H7 (cell line): Measurements from ENCODE around the gene SV2B. TPM values are rescaled to one million over a fixed set of nuclear protein-coding genes. Genes with fewer than 3 reads are reported as not detected.

ENCODE experiments used
- DNase-seq: peaks from one replicate; pipeline ENCODE4 v3.0.0; 2012
- H3K27me3 ChIP-seq: 2 replicates; pipeline ENCODE4 v1.6.0; 2011; ENCODE audit warnings: mild to moderate bottlenecking, low read length; ENCODE audit not compliant: control insufficient read depth, insufficient read depth
- H3K36me3 ChIP-seq: replicated peaks from 2 replicates; pipeline ENCODE4 v1.5.1; 2011; ENCODE audit warnings: low read length; ENCODE audit not compliant: control insufficient read depth, insufficient read depth
- H3K4me3 ChIP-seq: 2 replicates; pipeline ENCODE4 v1.5.1; 2011; ENCODE audit warnings: low read depth, mild to moderate bottlenecking, control low read depth, low read length, moderate library complexity; ENCODE audit not compliant: insufficient read depth
- total RNA-seq: library from RNA; depleted of rRNA; stranded (reverse); fragments of >200 nt; shearing (Covaris generic); gene quantifications from 2 replicates; pipeline ENCODE4 v1.2.3, GENCODE V29; 2014

Gene SV2B
- total RNA-seq, 1 experiment from 2014 or later, result 0.03 TPM

GRCh38 chr15:91117375-91117774, 17.3 kb downstream of the SV2B start:
- H3K36me3 ChIP-seq, result no peaks in the 10 kb centered on the region
- H3K4me3 ChIP-seq, result no peak overlapping the region
- H3K27me3 ChIP-seq, result no peaks in the 10 kb centered on the region
- no peak for DNase-seq

GRCh38 chr15:91118817-91119590, 18.9 kb downstream of the SV2B start:
- no peak for DNase-seq
- Histone ChIP-seq H3K4me3 (no peak overlapping the region), H3K27me3 (no peaks in the 10 kb centered on the region), H3K36me3 (no peaks in the 10 kb centered on the region)

- no peak overlapping the region for H3K4me3 ChIP-seq
- no peaks in the 10 kb centered on the region for H3K27me3 ChIP-seq
- DNase-seq, result no peak
- H3K36me3 ChIP-seq, result no peaks in the 10 kb centered on the region
Measured at GRCh38 chr15:91122296-91122695, 22.2 kb downstream of the SV2B start.

- no peak overlapping the region for H3K4me3 ChIP-seq
- H3K36me3 ChIP-seq, result no peaks in the 10 kb centered on the region
- no peak for DNase-seq
- H3K27me3 ChIP-seq, result no peaks in the 10 kb centered on the region
Measured at GRCh38 chr15:91124132-91124531, 24.1 kb downstream of the SV2B start.

- no peak for DNase-seq
- H3K4me3 ChIP-seq, result no peak overlapping the region
- no peaks in the 10 kb centered on the region for H3K27me3 ChIP-seq
- H3K36me3 ChIP-seq, result no peaks in the 10 kb centered on the region
Measured at GRCh38 chr15:91125162-91125561, 25.1 kb downstream of the SV2B start.

- Histone ChIP-seq H3K4me3 (no peak overlapping the region), H3K36me3 (no peaks in the 10 kb centered on the region), H3K27me3 (no peaks in the 10 kb centered on the region)
- no peak for DNase-seq
Measured at GRCh38 chr15:91126080-91126479, 26.0 kb downstream of the SV2B start.

GRCh38 chr15:91127236-91127955, 27.3 kb downstream of the SV2B start:
- DNase-seq, result no peak
- Histone ChIP-seq H3K4me3 (no peak overlapping the region), H3K27me3 (no peaks in the 10 kb centered on the region), H3K36me3 (no peaks in the 10 kb centered on the region)

GRCh38 chr15:91128016-91128415, 28.0 kb downstream of the SV2B start:
- Histone ChIP-seq H3K4me3 (no peak overlapping the region), H3K36me3 (no peaks in the 10 kb centered on the region), H3K27me3 (no peaks in the 10 kb centered on the region)
- no peak for DNase-seq

- no peak for DNase-seq
- Histone ChIP-seq H3K27me3 (no peaks in the 10 kb centered on the region), H3K36me3 (no peaks in the 10 kb centered on the region), H3K4me3 (no peak overlapping the region)
Measured at GRCh38 chr15:91129436-91129835, 29.4 kb downstream of the SV2B start.

GRCh38 chr15:91132079-91132478, 32.0 kb downstream of the SV2B start:
- H3K27me3 ChIP-seq, result no peaks in the 10 kb centered on the region
- no peaks in the 10 kb centered on the region for H3K36me3 ChIP-seq
- no peak overlapping the region for H3K4me3 ChIP-seq
- DNase-seq, result no peak

GRCh38 chr15:91133511-91133910, 33.5 kb downstream of the SV2B start:
- no peak for DNase-seq
- no peak overlapping the region for H3K4me3 ChIP-seq
- H3K36me3 ChIP-seq, result no peaks in the 10 kb centered on the region
- H3K27me3 ChIP-seq, result no peaks in the 10 kb centered on the region

GRCh38 chr15:91135201-91136130, 35.4 kb downstream of the SV2B start:
- Histone ChIP-seq H3K27me3 (no peaks in the 10 kb centered on the region), H3K4me3 (no peak overlapping the region), H3K36me3 (no peaks in the 10 kb centered on the region)
- DNase-seq, result no peak

GRCh38 chr15:91136386-91136923, 36.4 kb downstream of the SV2B start:
- Histone ChIP-seq H3K27me3 (no peaks in the 10 kb centered on the region), H3K36me3 (no peaks in the 10 kb centered on the region), H3K4me3 (no peak overlapping the region)
- DNase-seq, result no peak

GRCh38 chr15:91140601-91141000, 40.5 kb downstream of the SV2B start:
- H3K27me3 ChIP-seq, result no peaks in the 10 kb centered on the region
- H3K36me3 ChIP-seq, result no peaks in the 10 kb centered on the region
- no peak for DNase-seq
- no peak overlapping the region for H3K4me3 ChIP-seq
